GM23338 (cell line): ENCODE results near the gene PMAIP1. TPM values are rescaled to one million over a fixed set of nuclear protein-coding genes. Genes with fewer than 3 reads are reported as not detected.

Experiments
- ATAC-seq: fragments of 200-7000 bp; cut with Tn5 transposase; 3 replicates; pipeline ENCODE4 v1.9.1; 2020
- DNase-seq: peaks from one replicate; pipeline ENCODE4 v3.0.0-alpha.2; 2015; ENCODE audit warnings: low spot score
- H2AFZ ChIP-seq: fragments of 200-600 bp; sonication (generic); 2 replicates; pipeline ENCODE4 v1.8.0; 2016; ENCODE audit warnings: antibody characterized with exemption, mild to moderate bottlenecking, moderate library complexity
- H3F3A ChIP-seq: fragments of 200-600 bp; sonication (generic); replicated peaks from 2 replicates; pipeline ENCODE4 v1.8.0; 2017; ENCODE audit warnings: antibody characterized with exemption, mixed run types, low read depth
- H3K27ac ChIP-seq: fragments of 200-600 bp; sonication (generic); 2 replicates; pipeline ENCODE4 v1.6.1; 2016; ENCODE audit warnings: low read depth
- H3K27me3 ChIP-seq: fragments of 200-600 bp; sonication (generic); 2 replicates; pipeline ENCODE4 v1.8.0; 2016; ENCODE audit warnings: mild to moderate bottlenecking, mixed run types, moderate library complexity; ENCODE audit not compliant: insufficient read depth
- H3K36me3 ChIP-seq: fragments of 200-600 bp; sonication (generic); 2 replicates; pipeline ENCODE4 v1.8.0; 2016; ENCODE audit warnings: mild to moderate bottlenecking; ENCODE audit not compliant: insufficient read depth
- H3K4me1 ChIP-seq: fragments of 200-600 bp; sonication (generic); 2 replicates; pipeline ENCODE4 v1.8.0; 2016; ENCODE audit warnings: mild to moderate bottlenecking, moderate library complexity; ENCODE audit not compliant: insufficient read depth
- H3K4me2 ChIP-seq: fragments of 200-600 bp; sonication (generic); 2 replicates; pipeline ENCODE4 v1.7.1; 2017; ENCODE audit warnings: mixed run types
- H3K4me3 ChIP-seq: fragments of 200-600 bp; sonication (generic); 2 replicates; pipeline ENCODE4 v1.6.1; 2016; ENCODE audit warnings: mixed run types
- H3K79me2 ChIP-seq: fragments of 200-600 bp; sonication (generic); replicated peaks from 2 replicates; pipeline ENCODE4 v1.8.0; 2017; ENCODE audit warnings: mild to moderate bottlenecking; ENCODE audit not compliant: insufficient read depth
- H3K9me2 ChIP-seq: fragments of 200-600 bp; sonication (generic); 2 replicates; pipeline ENCODE4 v1.8.0; 2017; ENCODE audit not compliant: insufficient read depth
- H4K20me1 ChIP-seq: fragments of 200-600 bp; sonication (generic); replicated peaks from 2 replicates; pipeline ENCODE4 v1.8.0; 2017; ENCODE audit warnings: mild to moderate bottlenecking; ENCODE audit not compliant: insufficient read depth
- H3K27ac Mint-ChIP-seq: 2 replicates; pipeline ENCODE4 v1.8.0; 2020; ENCODE audit warnings: inconsistent platforms, mild to moderate bottlenecking, moderate library complexity, mixed read lengths
- H3K27me3 Mint-ChIP-seq: 3 replicates; pipeline ENCODE4 v1.8.0; 2022; ENCODE audit warnings: low read depth, mild to moderate bottlenecking, moderate library complexity, mixed read lengths, inconsistent platforms; ENCODE audit not compliant: insufficient read depth, poor library complexity
- H3K36me3 Mint-ChIP-seq: 3 replicates; pipeline ENCODE4 v1.8.0; 2021; ENCODE audit warnings: low read depth, mild to moderate bottlenecking, inconsistent platforms, moderate library complexity, mixed read lengths
- H3K4me1 Mint-ChIP-seq: 3 replicates; pipeline ENCODE4 v1.8.0; 2020; ENCODE audit warnings: mild to moderate bottlenecking, inconsistent platforms, mixed read lengths
- H3K4me3 Mint-ChIP-seq: 3 replicates; pipeline ENCODE4 v1.8.0; 2021; ENCODE audit warnings: moderate library complexity, mild to moderate bottlenecking, inconsistent platforms, mixed read lengths
- H3K9me3 Mint-ChIP-seq: 3 replicates; pipeline ENCODE4 v1.8.0; 2020; ENCODE audit warnings: moderate library complexity, mild to moderate bottlenecking, inconsistent platforms, mixed read lengths
- EZH2 ChIP-seq: fragments of 200-600 bp; sonication (generic); IDR thresholded peaks from one replicate; pipeline ENCODE4 v1.8.0; 2017; ENCODE audit warnings: antibody characterized with exemption, mild to moderate bottlenecking, low read depth; ENCODE audit not compliant: unreplicated experiment
- POLR2AphosphoS5 ChIP-seq: IDR thresholded peaks from 2 replicates; pipeline ENCODE4 v1.6.1; 2016; ENCODE audit warnings: antibody characterized with exemption, low read depth
- polyA plus RNA-seq: library from polyadenylated mRNA; unstranded; fragments of >200 nt; fragmentation: Nextera tagmentation; extraction: Ambion mirVana; gene quantifications from 2 replicates; pipeline ENCODE4 v1.2.1, GENCODE V29; 2016
- total RNA-seq: library from RNA; depleted of rRNA; stranded (reverse); fragments of >200 nt; shearing (Covaris generic); gene quantifications from 2 replicates; pipeline ENCODE4 v1.2.3, GENCODE V29; 2014
- TF ChIP-seq, protein P1 (sequence below): IDR thresholded peaks from one replicate; pipeline ENCODE4 v1.6.1; 2018; ENCODE audit warnings: antibody characterized with exemption; ENCODE audit not compliant: unreplicated experiment
- TF ChIP-seq, protein P2 (sequence below): IDR thresholded peaks from 2 replicates; pipeline ENCODE4 v1.6.1; 2016; ENCODE audit warnings: antibody characterized with exemption
- TF ChIP-seq, protein P3 (sequence below): fragments of 250-450 bp; sonication (Bioruptor Pico); IDR thresholded peaks from 2 replicates; pipeline ENCODE4 v1.5.0; 2020; ENCODE audit warnings: mild to moderate bottlenecking, moderate library complexity

PMAIP1 gene
- total and polyA plus RNA-seq, 2 experiments from 2014 or later = 156 to 296 TPM

DNA sequence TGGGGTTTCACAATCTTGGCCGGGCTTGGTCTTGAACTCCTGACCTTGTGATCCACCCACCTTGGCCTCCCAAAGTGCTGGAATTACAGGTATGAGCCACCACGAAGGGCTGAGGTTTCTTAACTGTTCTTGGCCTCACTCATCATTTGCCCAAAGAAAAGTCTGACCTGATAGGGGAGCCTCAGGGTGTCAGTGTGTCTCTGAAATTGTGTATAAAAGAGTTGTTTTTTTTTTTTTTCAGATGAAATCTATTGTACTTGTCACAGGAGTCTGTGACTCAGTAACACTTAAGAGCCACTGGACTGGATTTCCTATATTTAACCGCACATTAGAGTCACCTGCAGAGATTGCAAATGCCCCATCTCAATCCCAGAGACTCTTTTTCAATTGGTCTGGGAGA is 16.9 kb downstream of the PMAIP1 start:
- Histone ChIP-seq H3K4me2 (no peak overlapping the region), H3F3A (no peaks in the 10 kb centered on the region), H3K27ac (no peak overlapping the region), H2AFZ (no peak overlapping the region), H3K79me2 (no peaks in the 10 kb centered on the region), H3K27me3 (no peaks in the 10 kb centered on the region), H3K4me1 (peaks cover 7% of the 10 kb centered on the region), H3K9me2 (peaks cover 5% of the 10 kb centered on the region; the same call in 1 of the 2 replicates), H3K4me3 (no peak overlapping the region), H3K36me3 (no peaks in the 10 kb centered on the region), H4K20me1 (no peaks in the 10 kb centered on the region)
- Mint-ChIP-seq H3K9me3 (peaks cover 2% of the 10 kb centered on the region; the same call in 1 of the 3 replicates), H3K27me3 (peaks cover 12% of the 10 kb centered on the region), H3K27ac (no peak overlapping the region), H3K4me3 (no peak overlapping the region), H3K4me1 (peaks cover 16% of the 10 kb centered on the region), H3K36me3 (no peaks in the 10 kb centered on the region)
- DNase-seq (no peak), ATAC-seq (no peak)
- TF ChIP-seq EZH2 (no peak), POLR2AphosphoS5 (no peak)
- TF ChIP-seq, protein P1, sequence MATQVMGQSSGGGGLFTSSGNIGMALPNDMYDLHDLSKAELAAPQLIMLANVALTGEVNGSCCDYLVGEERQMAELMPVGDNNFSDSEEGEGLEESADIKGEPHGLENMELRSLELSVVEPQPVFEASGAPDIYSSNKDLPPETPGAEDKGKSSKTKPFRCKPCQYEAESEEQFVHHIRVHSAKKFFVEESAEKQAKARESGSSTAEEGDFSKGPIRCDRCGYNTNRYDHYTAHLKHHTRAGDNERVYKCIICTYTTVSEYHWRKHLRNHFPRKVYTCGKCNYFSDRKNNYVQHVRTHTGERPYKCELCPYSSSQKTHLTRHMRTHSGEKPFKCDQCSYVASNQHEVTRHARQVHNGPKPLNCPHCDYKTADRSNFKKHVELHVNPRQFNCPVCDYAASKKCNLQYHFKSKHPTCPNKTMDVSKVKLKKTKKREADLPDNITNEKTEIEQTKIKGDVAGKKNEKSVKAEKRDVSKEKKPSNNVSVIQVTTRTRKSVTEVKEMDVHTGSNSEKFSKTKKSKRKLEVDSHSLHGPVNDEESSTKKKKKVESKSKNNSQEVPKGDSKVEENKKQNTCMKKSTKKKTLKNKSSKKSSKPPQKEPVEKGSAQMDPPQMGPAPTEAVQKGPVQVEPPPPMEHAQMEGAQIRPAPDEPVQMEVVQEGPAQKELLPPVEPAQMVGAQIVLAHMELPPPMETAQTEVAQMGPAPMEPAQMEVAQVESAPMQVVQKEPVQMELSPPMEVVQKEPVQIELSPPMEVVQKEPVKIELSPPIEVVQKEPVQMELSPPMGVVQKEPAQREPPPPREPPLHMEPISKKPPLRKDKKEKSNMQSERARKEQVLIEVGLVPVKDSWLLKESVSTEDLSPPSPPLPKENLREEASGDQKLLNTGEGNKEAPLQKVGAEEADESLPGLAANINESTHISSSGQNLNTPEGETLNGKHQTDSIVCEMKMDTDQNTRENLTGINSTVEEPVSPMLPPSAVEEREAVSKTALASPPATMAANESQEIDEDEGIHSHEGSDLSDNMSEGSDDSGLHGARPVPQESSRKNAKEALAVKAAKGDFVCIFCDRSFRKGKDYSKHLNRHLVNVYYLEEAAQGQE = no peak
- TF ChIP-seq, protein P2, sequence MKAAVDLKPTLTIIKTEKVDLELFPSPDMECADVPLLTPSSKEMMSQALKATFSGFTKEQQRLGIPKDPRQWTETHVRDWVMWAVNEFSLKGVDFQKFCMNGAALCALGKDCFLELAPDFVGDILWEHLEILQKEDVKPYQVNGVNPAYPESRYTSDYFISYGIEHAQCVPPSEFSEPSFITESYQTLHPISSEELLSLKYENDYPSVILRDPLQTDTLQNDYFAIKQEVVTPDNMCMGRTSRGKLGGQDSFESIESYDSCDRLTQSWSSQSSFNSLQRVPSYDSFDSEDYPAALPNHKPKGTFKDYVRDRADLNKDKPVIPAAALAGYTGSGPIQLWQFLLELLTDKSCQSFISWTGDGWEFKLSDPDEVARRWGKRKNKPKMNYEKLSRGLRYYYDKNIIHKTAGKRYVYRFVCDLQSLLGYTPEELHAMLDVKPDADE = no peak
- TF ChIP-seq, protein P3, sequence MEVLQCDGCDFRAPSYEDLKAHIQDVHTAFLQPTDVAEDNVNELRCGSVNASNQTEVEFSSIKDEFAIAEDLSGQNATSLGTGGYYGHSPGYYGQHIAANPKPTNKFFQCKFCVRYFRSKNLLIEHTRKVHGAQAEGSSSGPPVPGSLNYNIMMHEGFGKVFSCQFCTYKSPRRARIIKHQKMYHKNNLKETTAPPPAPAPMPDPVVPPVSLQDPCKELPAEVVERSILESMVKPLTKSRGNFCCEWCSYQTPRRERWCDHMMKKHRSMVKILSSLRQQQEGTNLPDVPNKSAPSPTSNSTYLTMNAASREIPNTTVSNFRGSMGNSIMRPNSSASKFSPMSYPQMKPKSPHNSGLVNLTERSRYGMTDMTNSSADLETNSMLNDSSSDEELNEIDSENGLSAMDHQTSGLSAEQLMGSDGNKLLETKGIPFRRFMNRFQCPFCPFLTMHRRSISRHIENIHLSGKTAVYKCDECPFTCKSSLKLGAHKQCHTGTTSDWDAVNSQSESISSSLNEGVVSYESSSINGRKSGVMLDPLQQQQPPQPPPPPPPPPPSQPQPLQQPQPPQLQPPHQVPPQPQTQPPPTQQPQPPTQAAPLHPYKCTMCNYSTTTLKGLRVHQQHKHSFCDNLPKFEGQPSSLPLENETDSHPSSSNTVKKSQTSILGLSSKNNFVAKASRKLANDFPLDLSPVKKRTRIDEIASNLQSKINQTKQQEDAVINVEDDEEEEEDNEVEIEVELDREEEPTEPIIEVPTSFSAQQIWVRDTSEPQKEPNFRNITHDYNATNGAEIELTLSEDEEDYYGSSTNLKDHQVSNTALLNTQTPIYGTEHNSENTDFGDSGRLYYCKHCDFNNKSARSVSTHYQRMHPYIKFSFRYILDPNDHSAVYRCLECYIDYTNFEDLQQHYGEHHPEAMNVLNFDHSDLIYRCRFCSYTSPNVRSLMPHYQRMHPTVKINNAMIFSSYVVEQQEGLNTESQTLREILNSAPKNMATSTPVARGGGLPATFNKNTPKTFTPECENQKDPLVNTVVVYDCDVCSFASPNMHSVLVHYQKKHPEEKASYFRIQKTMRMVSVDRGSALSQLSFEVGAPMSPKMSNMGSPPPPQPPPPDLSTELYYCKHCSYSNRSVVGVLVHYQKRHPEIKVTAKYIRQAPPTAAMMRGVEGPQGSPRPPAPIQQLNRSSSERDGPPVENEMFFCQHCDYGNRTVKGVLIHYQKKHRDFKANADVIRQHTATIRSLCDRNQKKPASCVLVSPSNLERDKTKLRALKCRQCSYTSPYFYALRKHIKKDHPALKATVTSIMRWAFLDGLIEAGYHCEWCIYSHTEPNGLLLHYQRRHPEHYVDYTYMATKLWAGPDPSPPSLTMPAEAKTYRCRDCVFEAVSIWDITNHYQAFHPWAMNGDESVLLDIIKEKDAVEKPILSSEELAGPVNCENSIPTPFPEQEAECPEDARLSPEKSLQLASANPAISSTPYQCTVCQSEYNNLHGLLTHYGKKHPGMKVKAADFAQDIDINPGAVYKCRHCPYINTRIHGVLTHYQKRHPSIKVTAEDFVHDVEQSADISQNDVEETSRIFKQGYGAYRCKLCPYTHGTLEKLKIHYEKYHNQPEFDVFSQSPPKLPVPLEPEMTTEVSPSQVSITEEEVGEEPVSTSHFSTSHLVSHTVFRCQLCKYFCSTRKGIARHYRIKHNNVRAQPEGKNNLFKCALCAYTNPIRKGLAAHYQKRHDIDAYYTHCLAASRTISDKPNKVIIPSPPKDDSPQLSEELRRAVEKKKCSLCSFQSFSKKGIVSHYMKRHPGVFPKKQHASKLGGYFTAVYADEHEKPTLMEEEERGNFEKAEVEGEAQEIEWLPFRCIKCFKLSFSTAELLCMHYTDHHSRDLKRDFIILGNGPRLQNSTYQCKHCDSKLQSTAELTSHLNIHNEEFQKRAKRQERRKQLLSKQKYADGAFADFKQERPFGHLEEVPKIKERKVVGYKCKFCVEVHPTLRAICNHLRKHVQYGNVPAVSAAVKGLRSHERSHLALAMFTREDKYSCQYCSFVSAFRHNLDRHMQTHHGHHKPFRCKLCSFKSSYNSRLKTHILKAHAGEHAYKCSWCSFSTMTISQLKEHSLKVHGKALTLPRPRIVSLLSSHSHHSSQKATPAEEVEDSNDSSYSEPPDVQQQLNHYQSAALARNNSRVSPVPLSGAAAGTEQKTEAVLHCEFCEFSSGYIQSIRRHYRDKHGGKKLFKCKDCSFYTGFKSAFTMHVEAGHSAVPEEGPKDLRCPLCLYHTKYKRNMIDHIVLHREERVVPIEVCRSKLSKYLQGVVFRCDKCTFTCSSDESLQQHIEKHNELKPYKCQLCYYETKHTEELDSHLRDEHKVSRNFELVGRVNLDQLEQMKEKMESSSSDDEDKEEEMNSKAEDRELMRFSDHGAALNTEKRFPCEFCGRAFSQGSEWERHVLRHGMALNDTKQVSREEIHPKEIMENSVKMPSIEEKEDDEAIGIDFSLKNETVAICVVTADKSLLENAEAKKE = no peak
